T-helper 9 cell (primary cell): ENCODE results near the gene OR8B4.
"Not testable (repeated sequence)": the region's sequence is repeated elsewhere in the genome, so short reads cannot be mapped to it uniquely, and the experiment has no call there.

Source experiments
- DNase-seq: peaks from one replicate; pipeline ENCODE4 v3.0.0-alpha.2; 2020

The OR8B4 gene

DNA sequence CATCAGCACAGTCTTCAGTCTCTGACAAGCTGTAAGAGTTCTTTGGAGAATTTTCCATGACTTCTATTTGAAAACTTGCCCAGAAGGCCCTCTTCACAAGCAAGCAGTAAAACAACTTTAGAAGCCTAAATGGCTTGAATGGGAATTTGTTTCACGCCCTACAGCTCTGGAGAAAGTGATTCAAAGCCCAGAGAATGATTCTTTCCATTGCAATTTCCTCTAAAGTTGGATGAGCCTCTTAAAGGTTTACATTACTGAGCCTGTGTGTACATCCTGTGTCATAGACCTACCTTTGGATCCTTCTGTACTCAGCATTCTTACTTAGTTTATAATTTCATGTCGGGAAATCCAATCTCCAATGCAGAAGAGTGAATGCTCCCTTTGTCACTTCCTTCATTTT, 19.1 kb downstream of the OR8B4 start:
- no peak for DNase-seq

DNA sequence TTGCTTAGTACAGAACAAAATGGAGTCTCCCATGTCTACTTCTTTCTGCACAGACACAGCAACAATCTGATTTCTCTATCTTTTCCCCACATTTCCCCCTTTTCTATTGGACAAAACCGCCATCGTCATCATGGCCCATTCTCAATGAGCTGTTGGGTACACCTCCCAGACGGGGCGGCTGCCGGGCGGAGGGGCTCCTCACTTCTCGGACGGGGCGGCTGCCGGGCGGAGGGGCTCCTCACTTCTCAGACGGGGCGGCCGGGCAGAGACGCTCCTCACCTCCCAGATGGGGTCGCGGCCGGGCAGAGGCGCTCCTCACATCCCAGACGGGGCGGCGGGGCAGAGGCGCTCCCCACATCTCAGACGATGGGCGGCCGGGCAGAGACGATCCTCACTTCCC, 21.5 kb downstream of the OR8B4 start:
- not testable (repeated sequence) for DNase-seq

DNA sequence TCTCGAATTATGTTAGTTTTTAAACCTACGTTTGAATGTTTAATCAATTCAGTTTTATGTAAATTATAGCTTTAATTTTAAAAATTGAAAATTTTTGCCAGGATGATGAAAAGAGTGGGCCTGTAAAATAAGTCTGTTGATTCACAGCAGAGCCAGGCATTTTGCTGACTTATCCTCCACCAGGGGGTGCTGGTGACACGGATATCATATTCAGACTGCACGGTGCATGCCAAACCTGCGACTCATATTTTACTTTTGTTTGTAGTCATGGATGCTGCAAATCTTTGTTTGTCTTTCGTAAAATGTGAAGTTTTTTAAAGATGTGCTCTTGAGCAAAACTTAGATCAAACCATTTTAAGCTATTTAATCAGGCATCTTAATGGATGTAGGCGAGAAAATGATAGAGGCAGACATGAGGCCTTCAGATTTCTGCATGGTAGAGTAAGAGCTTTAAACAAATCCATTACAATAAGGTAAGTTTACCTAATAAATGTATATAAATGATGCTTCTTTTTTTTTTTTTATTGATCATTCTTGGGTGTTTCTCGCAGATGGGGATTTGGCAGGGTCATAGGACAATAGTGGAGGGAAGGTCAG, 22.2 kb downstream of the OR8B4 start:
- DNase-seq: peak; percentile 4

DNA sequence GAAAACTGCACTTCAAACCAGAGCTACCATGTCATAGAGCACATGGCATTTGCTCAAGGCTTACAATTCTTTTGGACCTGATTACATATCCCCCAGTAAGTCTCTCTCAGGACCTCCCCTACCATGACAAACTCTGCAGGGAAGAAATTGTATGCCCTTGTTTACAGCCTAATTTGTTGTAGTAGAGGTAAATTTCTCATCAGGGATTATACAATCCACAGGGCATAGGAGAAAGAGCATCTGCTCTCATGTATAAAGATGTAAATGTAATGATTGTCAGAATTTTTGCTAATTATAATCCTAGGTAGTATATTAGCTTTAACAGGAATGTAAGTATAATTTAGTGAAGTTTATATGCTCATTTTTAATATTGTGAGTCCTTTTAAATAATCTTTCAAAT, 25.7 kb downstream of the OR8B4 start, which contains the start of gene OR8B3:
Gene OR8B3, minus strand, starts transcription at position 101 of the 400 bp plus-strand sequence. CDS start 1,673 bp downstream, outside the sequence.
- DNase-seq: no peak

DNA sequence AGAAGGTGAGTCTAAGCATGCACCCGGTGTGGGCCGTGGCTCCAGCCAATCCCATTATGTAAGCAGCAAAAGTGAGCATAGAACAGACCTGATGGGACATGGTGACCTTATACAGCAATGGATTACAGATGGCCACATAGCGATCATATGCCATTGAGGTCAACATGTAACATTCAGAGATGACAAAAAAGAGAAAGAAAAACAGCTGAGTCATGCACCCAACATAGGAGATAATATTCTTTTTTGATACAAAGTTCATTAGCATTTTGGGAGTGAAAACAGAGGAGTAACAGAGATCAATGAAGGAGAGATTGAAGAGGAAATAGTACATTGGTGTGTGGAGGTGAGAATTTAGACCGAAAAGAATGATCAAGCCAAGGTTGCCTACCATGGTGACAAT, 27.8 kb downstream of the OR8B4 start:
- DNase-seq: not testable (repeated sequence)

DNA sequence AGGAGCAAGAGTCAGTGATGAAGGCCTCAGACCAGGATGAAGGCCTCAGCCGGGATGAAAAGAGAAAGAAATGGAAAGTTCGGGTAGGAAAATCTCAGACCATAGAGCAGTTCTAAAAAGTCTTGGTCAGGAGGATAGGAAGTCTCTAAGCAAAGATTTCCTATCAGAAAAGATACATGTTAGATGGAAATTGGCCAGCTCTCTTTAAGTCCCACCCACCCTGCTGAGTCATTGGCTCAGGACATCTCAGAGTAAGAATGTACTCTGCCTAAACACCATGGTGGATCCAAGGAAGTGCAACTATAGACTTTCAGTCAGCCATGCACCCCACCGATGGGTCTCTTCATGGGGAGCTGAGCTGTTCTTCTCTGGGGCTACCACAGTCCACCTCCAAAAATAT, 30.3 kb downstream of the OR8B4 start:
- no peak for DNase-seq

DNA sequence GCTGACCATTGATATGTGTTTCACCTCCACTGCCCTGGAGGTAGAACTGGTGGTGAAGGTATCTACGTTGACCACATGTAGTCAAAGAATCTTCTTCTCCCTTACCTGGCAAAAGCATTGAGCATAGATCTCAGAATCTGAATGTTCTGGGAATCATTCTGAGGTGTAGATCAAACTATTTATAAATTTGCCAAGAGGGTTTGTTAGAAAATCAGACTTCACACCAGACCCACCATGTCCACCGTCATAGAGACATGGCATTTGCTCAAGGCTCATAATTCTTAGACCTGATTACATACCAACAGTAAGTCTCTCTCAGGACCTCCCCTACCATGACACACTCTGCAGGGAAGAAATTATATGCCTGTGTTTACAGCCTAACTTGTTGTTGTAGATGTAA, 40.3 kb downstream of the OR8B4 start, which contains the start of gene OR8B2:
Gene OR8B2, minus strand, starts transcription at position 101 of the 400 bp plus-strand sequence. CDS start 1,156 bp downstream, outside the sequence.
- no peak for DNase-seq

DNA sequence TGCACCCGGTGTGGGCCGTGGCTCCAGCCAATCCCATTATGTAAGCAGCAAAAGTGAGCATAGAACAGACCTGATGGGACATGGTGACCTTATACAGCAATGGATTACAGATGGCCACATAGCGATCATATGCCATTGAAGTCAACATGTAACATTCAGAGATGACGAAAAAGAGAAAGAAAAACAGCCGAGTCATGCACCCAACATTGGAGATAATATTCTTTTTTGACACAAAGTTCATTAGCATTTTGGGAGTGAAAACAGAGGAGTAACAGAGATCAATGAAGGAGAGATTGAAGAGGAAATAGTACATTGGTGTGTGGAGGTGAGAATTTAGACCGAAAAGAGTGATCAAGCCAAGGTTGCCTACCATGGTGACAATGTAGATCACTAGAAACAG, 41.8 kb downstream of the OR8B4 start:
- not testable (repeated sequence) for DNase-seq

DNA sequence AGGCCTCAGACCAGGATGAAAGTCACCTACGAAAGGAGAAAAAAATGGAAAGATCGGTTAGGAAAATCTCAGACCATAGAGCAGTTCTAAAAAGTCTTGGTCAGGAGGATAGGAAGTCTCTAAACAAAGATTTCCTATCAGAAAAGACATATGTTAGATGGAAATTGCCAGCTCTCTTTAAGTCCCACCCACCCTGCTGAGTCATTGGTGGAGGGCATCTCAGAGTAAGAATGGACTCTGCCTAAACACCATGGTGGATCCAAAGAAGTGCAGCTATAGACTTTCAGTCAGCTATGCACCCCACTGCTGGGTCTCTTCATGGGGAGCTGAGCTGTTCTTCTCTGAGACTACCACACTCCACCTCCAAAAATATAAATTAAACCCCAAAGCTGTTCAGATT, 44.1 kb downstream of the OR8B4 start:
- DNase-seq: no peak

DNA sequence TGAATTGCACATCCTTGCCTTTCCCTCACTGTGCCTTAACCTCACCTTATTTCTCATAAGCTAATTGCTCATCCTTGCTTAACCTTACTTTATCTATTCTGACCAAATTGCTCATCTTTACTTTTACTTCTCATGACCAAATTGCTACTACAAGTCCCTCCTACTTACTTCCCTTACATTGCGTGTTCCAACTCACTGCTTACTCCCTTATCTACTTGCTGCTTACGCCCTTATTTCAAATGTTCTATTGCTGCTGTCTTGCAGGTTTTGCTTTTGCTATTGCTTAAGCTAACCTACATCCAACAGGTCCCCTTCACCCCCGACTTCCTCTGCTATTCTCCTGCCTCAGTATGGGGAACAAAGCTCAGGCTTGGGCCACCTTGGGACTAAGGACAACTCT, 48.4 kb downstream of the OR8B4 start:
- no peak for DNase-seq
